ENCODE measurements around the gene OTOL1.

Gene OTOL1

GRCh38 chr3:161548301-161548700 is 51.7 kb downstream of the OTOL1 start:
- no peak for DNase-seq

GRCh38 chr3:161549261-161549660 is 52.7 kb downstream of the OTOL1 start:
- no peak for DNase-seq

GRCh38 chr3:161550491-161551195 is 54.0 kb downstream of the OTOL1 start:
- no peak for DNase-seq

- DNase-seq, result no peak
Measured at GRCh38 chr3:161551697-161552096, 55.1 kb downstream of the OTOL1 start.

GRCh38 chr3:161552984-161553560 is 56.5 kb downstream of the OTOL1 start:
- no peak for DNase-seq
